Panc1 (cell line): ENCODE measurements around the gene TSKU. TPM values are rescaled to one million over a fixed set of nuclear protein-coding genes. Genes with fewer than 3 reads are reported as not detected.

Experiments used
- ATAC-seq: fragments of 200-7000 bp; cut with Tn5 transposase; 2 replicates; pipeline ENCODE4 v1.9.1; 2020; ENCODE audit warnings: mild to moderate bottlenecking, moderate library complexity
- BruUV-seq: library from RNA; stranded (reverse); fragments of 400-500 nt; replicated peaks from 2 replicates; lab custom pipeline; 2021; lab: Mats Ljungman, UMichigan
- CTCF ChIA-PET: fragments of 300-600 bp; sonication (Branson Sonifier 250); formaldehyde crosslinking; loops from one replicate; lab custom pipeline; 2022; ENCODE audit warnings: antibody characterized with exemption; lab: Charles Lee
- POLR2A ChIA-PET: fragments of 300-600 bp; sonication (Branson Sonifier 250); formaldehyde crosslinking; loops from one replicate; lab custom pipeline; 2022; ENCODE audit warnings: antibody characterized with exemption; lab: Charles Lee
- DNase-seq: peaks from one replicate; pipeline ENCODE4 v3.0.0-alpha.2; 2010; ENCODE audit warnings: low read depth, low spot score
- H3K27ac ChIP-seq: 2 replicates; pipeline ENCODE4 v1.5.1; 2011; ENCODE audit warnings: mild to moderate bottlenecking, low read length, inconsistent platforms
- H3K27me3 ChIP-seq: fragments of 200-500 bp; sonication (Bioruptor generic); 2 replicates; pipeline ENCODE4 v1.6.0; 2014; ENCODE audit warnings: low read length, inconsistent platforms; ENCODE audit not compliant: control insufficient read depth, insufficient read depth
- H3K36me3 ChIP-seq: fragments of 200-500 bp; sonication (Bioruptor generic); 2 replicates; pipeline ENCODE4 v1.5.1; 2014; ENCODE audit warnings: inconsistent platforms, mild to moderate bottlenecking, low read length, moderate library complexity; ENCODE audit not compliant: control insufficient read depth, insufficient read depth
- H3K4me1 ChIP-seq: 2 replicates; pipeline ENCODE4 v1.5.1; 2011; ENCODE audit warnings: inconsistent platforms, mild to moderate bottlenecking, low read length, moderate library complexity; ENCODE audit not compliant: control insufficient read depth, insufficient read depth
- H3K4me3 ChIP-seq, 2 experiments: 2 replicates each; pipeline ENCODE4 v1.5.1; 2011 to 2012; ENCODE audit warnings: low read depth in 2 of 2, low read length in 2 of 2, mild to moderate bottlenecking in 2 of 2, inconsistent platforms in 1 of 2, moderate library complexity in 1 of 2
- H3K9me3 ChIP-seq: fragments of 200-500 bp; sonication (Bioruptor generic); 2 replicates; pipeline ENCODE4 v1.5.1; 2014; ENCODE audit warnings: low read depth, mild to moderate bottlenecking, inconsistent platforms, low read length, moderate library complexity; ENCODE audit not compliant: control insufficient read depth, insufficient read depth
- POLR2AphosphoS5 ChIP-seq: IDR thresholded peaks from 2 replicates; pipeline ENCODE4 v1.6.1; 2012; ENCODE audit warnings: mild to moderate bottlenecking, low read depth, low read length, moderate library complexity
- SIN3A ChIP-seq: IDR thresholded peaks from 2 replicates; pipeline ENCODE4 v1.6.1; 2012; ENCODE audit warnings: low read depth, mild to moderate bottlenecking, low read length, moderate library complexity, borderline replicate concordance; ENCODE audit not compliant: insufficient read depth
- TCF7L2 ChIP-seq: IDR thresholded peaks from 2 replicates; pipeline ENCODE4 v1.6.1; 2011; ENCODE audit warnings: mild to moderate bottlenecking, low read depth, low read length, inconsistent platforms
- in situ Hi-C: cut with HindIII; loops from 2 replicates; pipeline ENCODE4 v1.10.0; 2016; ENCODE audit warnings: low sequenced_read_pairs, low pct_unique_long_range_greater_than_20kb
- intact Hi-C: fragments of 100-400 bp; cut with micrococcal nuclease; formaldehyde crosslinking; loops from one replicate; pipeline ENCODE4 v1.10.0; 2022; ENCODE audit not compliant: unreplicated experiment
- total RNA-seq: library from RNA; stranded (reverse); gene quantifications from one replicate; pipeline ENCODE4 v1.2.1, GENCODE V29; 2021; ENCODE audit not compliant: unreplicated experiment
- TF ChIP-seq, protein P1 (sequence below), 2 experiments: IDR thresholded peaks; 2 replicates each; pipeline ENCODE4 v1.6.1; 2011 to 2012; ENCODE audit warnings: low read depth in 2 of 2, control low read depth in 1 of 2, low read length in 1 of 2, mild to moderate bottlenecking in 1 of 2, moderate library complexity in 1 of 2; ENCODE audit not compliant: insufficient read depth in 1 of 2
- TF ChIP-seq, protein P2 (sequence below): fragments of 450-650 bp; IDR thresholded peaks from 2 replicates; pipeline ENCODE4 v1.5.1; 2017; ENCODE audit warnings: mild to moderate bottlenecking

TSKU gene
- total RNA-seq, 1 experiment from 2014 or later: 31.4 TPM

DNA sequence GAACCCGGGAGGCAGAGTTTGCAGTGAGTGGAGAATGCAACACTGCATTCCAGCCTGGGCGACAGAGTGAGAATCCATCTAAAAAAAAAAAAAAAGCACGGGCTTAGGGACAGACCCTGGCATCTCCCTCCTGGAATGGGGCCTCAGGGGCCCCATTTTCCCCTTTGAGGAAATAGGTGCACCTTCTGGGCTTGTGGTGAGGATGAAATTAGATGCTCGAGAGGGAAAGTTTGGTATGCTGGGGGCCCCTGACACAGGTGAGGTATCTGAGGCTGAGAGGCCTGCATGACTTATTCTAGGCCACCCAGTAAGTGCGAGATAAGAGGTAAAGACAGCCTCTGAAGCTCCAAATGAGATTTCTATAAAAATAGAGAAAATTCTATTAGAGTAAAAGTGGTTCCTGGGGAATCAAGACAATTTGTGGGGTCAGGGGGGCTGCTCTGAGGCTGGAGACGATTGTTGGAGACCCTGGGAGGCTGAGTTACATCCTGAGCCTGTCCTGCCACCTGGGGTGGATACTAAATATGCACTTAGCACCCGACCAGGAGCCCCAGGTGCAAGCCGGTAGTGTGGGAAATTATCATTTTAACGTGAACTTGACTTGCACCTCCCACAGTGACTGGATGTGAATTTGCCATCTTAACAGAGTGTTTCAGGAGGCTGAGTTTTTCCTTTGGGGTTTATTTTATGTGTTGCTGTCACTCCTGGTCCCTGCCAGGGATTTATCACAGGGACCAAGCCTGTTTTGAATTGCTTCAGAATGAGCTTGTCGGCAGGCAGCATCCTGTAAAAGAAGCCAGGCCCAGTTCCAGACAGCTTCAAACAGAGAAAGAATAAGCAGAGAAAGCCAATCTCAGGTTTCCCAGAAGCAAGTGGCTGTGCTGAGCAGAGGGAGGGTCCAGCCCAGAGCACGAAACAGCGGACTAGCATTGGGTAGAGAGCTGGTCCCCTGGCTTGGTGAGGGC, 48.4 kb upstream of the TSKU start:
- Histone ChIP-seq H3K4me3 (no peak overlapping the region), H3K27me3 (no peaks in the 10 kb centered on the region), H3K36me3 (no peaks in the 10 kb centered on the region), H3K9me3 (no peaks in the 10 kb centered on the region), H3K4me1 (no peaks in the 10 kb centered on the region), H3K27ac (no peak overlapping the region)
- in situ Hi-C loops (no loop called here), intact Hi-C loops (loop anchor here (1.0 to 5.0 kb wide), 5 partner anchors 64 to 312 kb away; no protein-coding TSS in a partner anchor)
- no TSS peak for BruUV-seq
- TF ChIP-seq, protein P1, sequence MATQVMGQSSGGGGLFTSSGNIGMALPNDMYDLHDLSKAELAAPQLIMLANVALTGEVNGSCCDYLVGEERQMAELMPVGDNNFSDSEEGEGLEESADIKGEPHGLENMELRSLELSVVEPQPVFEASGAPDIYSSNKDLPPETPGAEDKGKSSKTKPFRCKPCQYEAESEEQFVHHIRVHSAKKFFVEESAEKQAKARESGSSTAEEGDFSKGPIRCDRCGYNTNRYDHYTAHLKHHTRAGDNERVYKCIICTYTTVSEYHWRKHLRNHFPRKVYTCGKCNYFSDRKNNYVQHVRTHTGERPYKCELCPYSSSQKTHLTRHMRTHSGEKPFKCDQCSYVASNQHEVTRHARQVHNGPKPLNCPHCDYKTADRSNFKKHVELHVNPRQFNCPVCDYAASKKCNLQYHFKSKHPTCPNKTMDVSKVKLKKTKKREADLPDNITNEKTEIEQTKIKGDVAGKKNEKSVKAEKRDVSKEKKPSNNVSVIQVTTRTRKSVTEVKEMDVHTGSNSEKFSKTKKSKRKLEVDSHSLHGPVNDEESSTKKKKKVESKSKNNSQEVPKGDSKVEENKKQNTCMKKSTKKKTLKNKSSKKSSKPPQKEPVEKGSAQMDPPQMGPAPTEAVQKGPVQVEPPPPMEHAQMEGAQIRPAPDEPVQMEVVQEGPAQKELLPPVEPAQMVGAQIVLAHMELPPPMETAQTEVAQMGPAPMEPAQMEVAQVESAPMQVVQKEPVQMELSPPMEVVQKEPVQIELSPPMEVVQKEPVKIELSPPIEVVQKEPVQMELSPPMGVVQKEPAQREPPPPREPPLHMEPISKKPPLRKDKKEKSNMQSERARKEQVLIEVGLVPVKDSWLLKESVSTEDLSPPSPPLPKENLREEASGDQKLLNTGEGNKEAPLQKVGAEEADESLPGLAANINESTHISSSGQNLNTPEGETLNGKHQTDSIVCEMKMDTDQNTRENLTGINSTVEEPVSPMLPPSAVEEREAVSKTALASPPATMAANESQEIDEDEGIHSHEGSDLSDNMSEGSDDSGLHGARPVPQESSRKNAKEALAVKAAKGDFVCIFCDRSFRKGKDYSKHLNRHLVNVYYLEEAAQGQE (IDR thresholded peaks at IDR 0.05; ENCODE audit: insufficient read depth in 1 of 2, low read depth in 2 of 2, low read length in 1 of 2): no peak
- TF ChIP-seq TCF7L2 (no peak), POLR2AphosphoS5 (no peak), SIN3A (no peak)
- TF ChIP-seq, protein P2, sequence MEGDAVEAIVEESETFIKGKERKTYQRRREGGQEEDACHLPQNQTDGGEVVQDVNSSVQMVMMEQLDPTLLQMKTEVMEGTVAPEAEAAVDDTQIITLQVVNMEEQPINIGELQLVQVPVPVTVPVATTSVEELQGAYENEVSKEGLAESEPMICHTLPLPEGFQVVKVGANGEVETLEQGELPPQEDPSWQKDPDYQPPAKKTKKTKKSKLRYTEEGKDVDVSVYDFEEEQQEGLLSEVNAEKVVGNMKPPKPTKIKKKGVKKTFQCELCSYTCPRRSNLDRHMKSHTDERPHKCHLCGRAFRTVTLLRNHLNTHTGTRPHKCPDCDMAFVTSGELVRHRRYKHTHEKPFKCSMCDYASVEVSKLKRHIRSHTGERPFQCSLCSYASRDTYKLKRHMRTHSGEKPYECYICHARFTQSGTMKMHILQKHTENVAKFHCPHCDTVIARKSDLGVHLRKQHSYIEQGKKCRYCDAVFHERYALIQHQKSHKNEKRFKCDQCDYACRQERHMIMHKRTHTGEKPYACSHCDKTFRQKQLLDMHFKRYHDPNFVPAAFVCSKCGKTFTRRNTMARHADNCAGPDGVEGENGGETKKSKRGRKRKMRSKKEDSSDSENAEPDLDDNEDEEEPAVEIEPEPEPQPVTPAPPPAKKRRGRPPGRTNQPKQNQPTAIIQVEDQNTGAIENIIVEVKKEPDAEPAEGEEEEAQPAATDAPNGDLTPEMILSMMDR: no peak
- CTCF ChIA-PET: interaction anchor here (0.5 to 3.6 kb wide), 13 partner anchors 8 to 356 kb away, joined by 3 to 49 read pairs (median 3); partner anchors contain the start of gene TSKU
- ATAC-seq (0 out of 2 replicates have a peak, but pooled peaks have one; percentile 5), DNase-seq (no peak)
- POLR2A ChIA-PET: interaction anchor here (0.6 kb wide), 1 partner anchor 12 kb away, joined by 3 read pairs; no protein-coding TSS in a partner anchor

DNA sequence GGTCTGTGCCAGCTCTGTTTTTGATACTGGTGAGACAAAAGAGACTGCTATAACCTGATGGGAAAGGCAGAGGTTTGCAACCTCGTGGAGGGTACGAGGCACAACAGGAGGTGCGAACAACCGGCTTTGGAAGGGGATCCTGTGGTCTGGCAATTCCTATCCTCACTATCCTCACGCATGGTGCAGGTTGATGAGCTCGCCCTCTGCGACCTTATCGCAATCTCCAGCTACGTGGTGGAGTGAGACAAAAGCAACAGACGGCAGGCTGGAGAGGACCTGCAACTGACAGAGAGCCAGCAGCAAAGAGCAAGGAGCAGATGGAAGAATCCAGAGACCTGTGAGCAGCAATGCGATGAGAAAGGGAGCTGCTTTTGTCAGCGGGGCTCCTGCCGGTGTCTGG, 47.3 kb upstream of the TSKU start:
- BruUV-seq: no TSS peak
- Histone ChIP-seq H3K4me3 (no peak overlapping the region), H3K9me3 (no peaks in the 10 kb centered on the region), H3K4me1 (no peaks in the 10 kb centered on the region), H3K27me3 (no peaks in the 10 kb centered on the region), H3K36me3 (no peaks in the 10 kb centered on the region), H3K27ac (no peak overlapping the region)
- DNase-seq: no peak
- in situ Hi-C loops: no loop called here
- intact Hi-C loops: loop anchor here (2.0 kb wide), 2 partner anchors 71 to 311 kb away; no protein-coding TSS in a partner anchor
- ChIA-PET POLR2A (no interaction called here), CTCF (interaction anchor here (1.0 to 3.6 kb wide), 4 partner anchors 12 to 311 kb away, joined by 3 to 49 read pairs (median 26); no protein-coding TSS in a partner anchor)
- ATAC-seq: no peak
- no peak for TF ChIP-seq POLR2AphosphoS5
- no peak for TF ChIP-seq SIN3A
- TF ChIP-seq, protein P2: no peak
- TF ChIP-seq, protein P1 (IDR thresholded peaks at IDR 0.05; ENCODE audit: insufficient read depth in 1 of 2, low read depth in 2 of 2, low read length in 1 of 2): no peak
- no peak for TF ChIP-seq TCF7L2
